GM23338 (cell line): Measurements from ENCODE around the gene KIF17.

Experiments
- CREB1 ChIP-seq: fragments of 250-450 bp; sonication (Bioruptor Pico); IDR thresholded peaks from 2 replicates; pipeline ENCODE4 v1.5.0; 2020; ENCODE audit warnings: low read depth, mild to moderate bottlenecking, moderate library complexity
- EZH2 ChIP-seq: fragments of 200-600 bp; sonication (generic); IDR thresholded peaks from one replicate; pipeline ENCODE4 v1.8.0; 2017; ENCODE audit warnings: antibody characterized with exemption, mild to moderate bottlenecking, low read depth; ENCODE audit not compliant: unreplicated experiment
- EZH2phosphoT487 ChIP-seq: fragments of 200-600 bp; sonication (generic); IDR thresholded peaks from one replicate; pipeline ENCODE4 v1.8.1; 2018; ENCODE audit warnings: antibody characterized with exemption; ENCODE audit not compliant: unreplicated experiment
- JUNB ChIP-seq: IDR thresholded peaks from one replicate; pipeline ENCODE4 v1.6.1; 2016; ENCODE audit warnings: antibody characterized with exemption; ENCODE audit not compliant: unreplicated experiment
- NANOG ChIP-seq: IDR thresholded peaks from 2 replicates; pipeline ENCODE4 v1.6.1; 2016; ENCODE audit warnings: antibody characterized with exemption, borderline replicate concordance
- POLR2AphosphoS5 ChIP-seq: IDR thresholded peaks from 2 replicates; pipeline ENCODE4 v1.6.1; 2016; ENCODE audit warnings: antibody characterized with exemption, low read depth
- STAT1 ChIP-seq: IDR thresholded peaks from one replicate; pipeline ENCODE4 v1.6.1; 2016; ENCODE audit warnings: antibody characterized with exemption; ENCODE audit not compliant: unreplicated experiment
- ZNF114 ChIP-seq: fragments of 250-450 bp; sonication (Bioruptor Pico); IDR thresholded peaks from 2 replicates; pipeline ENCODE4 v1.5.0; 2020; ENCODE audit warnings: mild to moderate bottlenecking, moderate library complexity
- ZNF331 ChIP-seq: fragments of 250-450 bp; sonication (Bioruptor Pico); IDR thresholded peaks from 2 replicates; pipeline ENCODE4 v1.5.0; 2020; ENCODE audit warnings: low read depth, mild to moderate bottlenecking, moderate library complexity
- TF ChIP-seq, protein P1 (sequence below), 2 experiments: fragments of 200-600 bp in 1 of 2; sonication (generic) in 1 of 2; conservative IDR thresholded peaks; 2 replicates each; pipeline versions ENCODE4 v1.5.1 to v1.6.1; 2016 to 2017; ENCODE audit warnings: antibody characterized with exemption in 2 of 2, low read depth in 2 of 2, mild to moderate bottlenecking in 2 of 2, moderate library complexity in 1 of 2
- TF ChIP-seq, protein P2 (sequence below): IDR thresholded peaks from one replicate; pipeline ENCODE4 v1.6.1; 2018; ENCODE audit warnings: antibody characterized with exemption; ENCODE audit not compliant: unreplicated experiment
- TF ChIP-seq, protein P3 (sequence below): IDR thresholded peaks from 2 replicates; pipeline ENCODE4 v1.6.1; 2016; ENCODE audit warnings: antibody characterized with exemption
- TF ChIP-seq, protein P4 (sequence below): fragments of 250-450 bp; sonication (Bioruptor Pico); IDR thresholded peaks from 2 replicates; pipeline ENCODE4 v1.5.0; 2020; ENCODE audit warnings: mild to moderate bottlenecking, moderate library complexity

DNA sequence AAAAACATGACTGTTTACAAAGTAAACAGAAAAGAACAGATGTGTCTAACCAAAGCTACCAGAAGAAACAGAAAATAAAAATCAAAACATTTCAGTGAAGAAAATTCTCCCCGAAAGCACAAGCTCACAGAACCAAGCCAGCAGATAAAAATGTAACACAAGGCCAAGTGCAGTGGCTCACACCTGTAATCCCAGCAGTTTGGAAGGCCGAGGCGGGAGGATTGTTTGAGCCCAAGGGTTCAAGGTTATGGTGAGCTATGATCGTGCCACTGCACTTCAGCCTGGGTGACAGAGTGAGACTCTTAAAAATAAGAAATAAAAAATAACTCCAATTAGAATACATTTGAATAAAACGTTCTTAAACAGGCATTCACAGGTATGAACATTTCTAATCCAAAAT is 37.5 kb downstream of the KIF17 start:
- TF ChIP-seq POLR2AphosphoS5 = no peak
- TF ChIP-seq, protein P1, sequence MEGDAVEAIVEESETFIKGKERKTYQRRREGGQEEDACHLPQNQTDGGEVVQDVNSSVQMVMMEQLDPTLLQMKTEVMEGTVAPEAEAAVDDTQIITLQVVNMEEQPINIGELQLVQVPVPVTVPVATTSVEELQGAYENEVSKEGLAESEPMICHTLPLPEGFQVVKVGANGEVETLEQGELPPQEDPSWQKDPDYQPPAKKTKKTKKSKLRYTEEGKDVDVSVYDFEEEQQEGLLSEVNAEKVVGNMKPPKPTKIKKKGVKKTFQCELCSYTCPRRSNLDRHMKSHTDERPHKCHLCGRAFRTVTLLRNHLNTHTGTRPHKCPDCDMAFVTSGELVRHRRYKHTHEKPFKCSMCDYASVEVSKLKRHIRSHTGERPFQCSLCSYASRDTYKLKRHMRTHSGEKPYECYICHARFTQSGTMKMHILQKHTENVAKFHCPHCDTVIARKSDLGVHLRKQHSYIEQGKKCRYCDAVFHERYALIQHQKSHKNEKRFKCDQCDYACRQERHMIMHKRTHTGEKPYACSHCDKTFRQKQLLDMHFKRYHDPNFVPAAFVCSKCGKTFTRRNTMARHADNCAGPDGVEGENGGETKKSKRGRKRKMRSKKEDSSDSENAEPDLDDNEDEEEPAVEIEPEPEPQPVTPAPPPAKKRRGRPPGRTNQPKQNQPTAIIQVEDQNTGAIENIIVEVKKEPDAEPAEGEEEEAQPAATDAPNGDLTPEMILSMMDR (conservative IDR thresholded peaks at IDR 0.05; ENCODE audit: low read depth in 2 of 2) = no peak
- TF ChIP-seq EZH2phosphoT487 = no peak
- no peak for TF ChIP-seq EZH2
- TF ChIP-seq, protein P2, sequence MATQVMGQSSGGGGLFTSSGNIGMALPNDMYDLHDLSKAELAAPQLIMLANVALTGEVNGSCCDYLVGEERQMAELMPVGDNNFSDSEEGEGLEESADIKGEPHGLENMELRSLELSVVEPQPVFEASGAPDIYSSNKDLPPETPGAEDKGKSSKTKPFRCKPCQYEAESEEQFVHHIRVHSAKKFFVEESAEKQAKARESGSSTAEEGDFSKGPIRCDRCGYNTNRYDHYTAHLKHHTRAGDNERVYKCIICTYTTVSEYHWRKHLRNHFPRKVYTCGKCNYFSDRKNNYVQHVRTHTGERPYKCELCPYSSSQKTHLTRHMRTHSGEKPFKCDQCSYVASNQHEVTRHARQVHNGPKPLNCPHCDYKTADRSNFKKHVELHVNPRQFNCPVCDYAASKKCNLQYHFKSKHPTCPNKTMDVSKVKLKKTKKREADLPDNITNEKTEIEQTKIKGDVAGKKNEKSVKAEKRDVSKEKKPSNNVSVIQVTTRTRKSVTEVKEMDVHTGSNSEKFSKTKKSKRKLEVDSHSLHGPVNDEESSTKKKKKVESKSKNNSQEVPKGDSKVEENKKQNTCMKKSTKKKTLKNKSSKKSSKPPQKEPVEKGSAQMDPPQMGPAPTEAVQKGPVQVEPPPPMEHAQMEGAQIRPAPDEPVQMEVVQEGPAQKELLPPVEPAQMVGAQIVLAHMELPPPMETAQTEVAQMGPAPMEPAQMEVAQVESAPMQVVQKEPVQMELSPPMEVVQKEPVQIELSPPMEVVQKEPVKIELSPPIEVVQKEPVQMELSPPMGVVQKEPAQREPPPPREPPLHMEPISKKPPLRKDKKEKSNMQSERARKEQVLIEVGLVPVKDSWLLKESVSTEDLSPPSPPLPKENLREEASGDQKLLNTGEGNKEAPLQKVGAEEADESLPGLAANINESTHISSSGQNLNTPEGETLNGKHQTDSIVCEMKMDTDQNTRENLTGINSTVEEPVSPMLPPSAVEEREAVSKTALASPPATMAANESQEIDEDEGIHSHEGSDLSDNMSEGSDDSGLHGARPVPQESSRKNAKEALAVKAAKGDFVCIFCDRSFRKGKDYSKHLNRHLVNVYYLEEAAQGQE = no peak
- no peak for TF ChIP-seq ZNF331 (CRISPR knock-in tag)
- TF ChIP-seq, protein P3, sequence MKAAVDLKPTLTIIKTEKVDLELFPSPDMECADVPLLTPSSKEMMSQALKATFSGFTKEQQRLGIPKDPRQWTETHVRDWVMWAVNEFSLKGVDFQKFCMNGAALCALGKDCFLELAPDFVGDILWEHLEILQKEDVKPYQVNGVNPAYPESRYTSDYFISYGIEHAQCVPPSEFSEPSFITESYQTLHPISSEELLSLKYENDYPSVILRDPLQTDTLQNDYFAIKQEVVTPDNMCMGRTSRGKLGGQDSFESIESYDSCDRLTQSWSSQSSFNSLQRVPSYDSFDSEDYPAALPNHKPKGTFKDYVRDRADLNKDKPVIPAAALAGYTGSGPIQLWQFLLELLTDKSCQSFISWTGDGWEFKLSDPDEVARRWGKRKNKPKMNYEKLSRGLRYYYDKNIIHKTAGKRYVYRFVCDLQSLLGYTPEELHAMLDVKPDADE = no peak
- TF ChIP-seq JUNB = no peak
- no peak for TF ChIP-seq STAT1
- no peak for TF ChIP-seq CREB1 (CRISPR knock-in tag)
- TF ChIP-seq, protein P4, sequence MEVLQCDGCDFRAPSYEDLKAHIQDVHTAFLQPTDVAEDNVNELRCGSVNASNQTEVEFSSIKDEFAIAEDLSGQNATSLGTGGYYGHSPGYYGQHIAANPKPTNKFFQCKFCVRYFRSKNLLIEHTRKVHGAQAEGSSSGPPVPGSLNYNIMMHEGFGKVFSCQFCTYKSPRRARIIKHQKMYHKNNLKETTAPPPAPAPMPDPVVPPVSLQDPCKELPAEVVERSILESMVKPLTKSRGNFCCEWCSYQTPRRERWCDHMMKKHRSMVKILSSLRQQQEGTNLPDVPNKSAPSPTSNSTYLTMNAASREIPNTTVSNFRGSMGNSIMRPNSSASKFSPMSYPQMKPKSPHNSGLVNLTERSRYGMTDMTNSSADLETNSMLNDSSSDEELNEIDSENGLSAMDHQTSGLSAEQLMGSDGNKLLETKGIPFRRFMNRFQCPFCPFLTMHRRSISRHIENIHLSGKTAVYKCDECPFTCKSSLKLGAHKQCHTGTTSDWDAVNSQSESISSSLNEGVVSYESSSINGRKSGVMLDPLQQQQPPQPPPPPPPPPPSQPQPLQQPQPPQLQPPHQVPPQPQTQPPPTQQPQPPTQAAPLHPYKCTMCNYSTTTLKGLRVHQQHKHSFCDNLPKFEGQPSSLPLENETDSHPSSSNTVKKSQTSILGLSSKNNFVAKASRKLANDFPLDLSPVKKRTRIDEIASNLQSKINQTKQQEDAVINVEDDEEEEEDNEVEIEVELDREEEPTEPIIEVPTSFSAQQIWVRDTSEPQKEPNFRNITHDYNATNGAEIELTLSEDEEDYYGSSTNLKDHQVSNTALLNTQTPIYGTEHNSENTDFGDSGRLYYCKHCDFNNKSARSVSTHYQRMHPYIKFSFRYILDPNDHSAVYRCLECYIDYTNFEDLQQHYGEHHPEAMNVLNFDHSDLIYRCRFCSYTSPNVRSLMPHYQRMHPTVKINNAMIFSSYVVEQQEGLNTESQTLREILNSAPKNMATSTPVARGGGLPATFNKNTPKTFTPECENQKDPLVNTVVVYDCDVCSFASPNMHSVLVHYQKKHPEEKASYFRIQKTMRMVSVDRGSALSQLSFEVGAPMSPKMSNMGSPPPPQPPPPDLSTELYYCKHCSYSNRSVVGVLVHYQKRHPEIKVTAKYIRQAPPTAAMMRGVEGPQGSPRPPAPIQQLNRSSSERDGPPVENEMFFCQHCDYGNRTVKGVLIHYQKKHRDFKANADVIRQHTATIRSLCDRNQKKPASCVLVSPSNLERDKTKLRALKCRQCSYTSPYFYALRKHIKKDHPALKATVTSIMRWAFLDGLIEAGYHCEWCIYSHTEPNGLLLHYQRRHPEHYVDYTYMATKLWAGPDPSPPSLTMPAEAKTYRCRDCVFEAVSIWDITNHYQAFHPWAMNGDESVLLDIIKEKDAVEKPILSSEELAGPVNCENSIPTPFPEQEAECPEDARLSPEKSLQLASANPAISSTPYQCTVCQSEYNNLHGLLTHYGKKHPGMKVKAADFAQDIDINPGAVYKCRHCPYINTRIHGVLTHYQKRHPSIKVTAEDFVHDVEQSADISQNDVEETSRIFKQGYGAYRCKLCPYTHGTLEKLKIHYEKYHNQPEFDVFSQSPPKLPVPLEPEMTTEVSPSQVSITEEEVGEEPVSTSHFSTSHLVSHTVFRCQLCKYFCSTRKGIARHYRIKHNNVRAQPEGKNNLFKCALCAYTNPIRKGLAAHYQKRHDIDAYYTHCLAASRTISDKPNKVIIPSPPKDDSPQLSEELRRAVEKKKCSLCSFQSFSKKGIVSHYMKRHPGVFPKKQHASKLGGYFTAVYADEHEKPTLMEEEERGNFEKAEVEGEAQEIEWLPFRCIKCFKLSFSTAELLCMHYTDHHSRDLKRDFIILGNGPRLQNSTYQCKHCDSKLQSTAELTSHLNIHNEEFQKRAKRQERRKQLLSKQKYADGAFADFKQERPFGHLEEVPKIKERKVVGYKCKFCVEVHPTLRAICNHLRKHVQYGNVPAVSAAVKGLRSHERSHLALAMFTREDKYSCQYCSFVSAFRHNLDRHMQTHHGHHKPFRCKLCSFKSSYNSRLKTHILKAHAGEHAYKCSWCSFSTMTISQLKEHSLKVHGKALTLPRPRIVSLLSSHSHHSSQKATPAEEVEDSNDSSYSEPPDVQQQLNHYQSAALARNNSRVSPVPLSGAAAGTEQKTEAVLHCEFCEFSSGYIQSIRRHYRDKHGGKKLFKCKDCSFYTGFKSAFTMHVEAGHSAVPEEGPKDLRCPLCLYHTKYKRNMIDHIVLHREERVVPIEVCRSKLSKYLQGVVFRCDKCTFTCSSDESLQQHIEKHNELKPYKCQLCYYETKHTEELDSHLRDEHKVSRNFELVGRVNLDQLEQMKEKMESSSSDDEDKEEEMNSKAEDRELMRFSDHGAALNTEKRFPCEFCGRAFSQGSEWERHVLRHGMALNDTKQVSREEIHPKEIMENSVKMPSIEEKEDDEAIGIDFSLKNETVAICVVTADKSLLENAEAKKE = no peak
- TF ChIP-seq NANOG = no peak
- no peak for TF ChIP-seq ZNF114 (CRISPR knock-in tag)
